GM12878 (cell line): ENCODE measurements around the gene SPTLC2. TPM values are rescaled to one million over a fixed set of nuclear protein-coding genes. Genes with fewer than 3 reads are reported as not detected.

Experiments
- ATAC-seq: fragments of 200-7000 bp; cut with Tn5 transposase; 3 replicates; pipeline ENCODE4 v1.9.1; 2020; ENCODE audit warnings: mild to moderate bottlenecking, moderate library complexity
- BruUV-seq: library from RNA; stranded (reverse); fragments of 400-500 nt; replicated peaks from 2 replicates; lab custom pipeline; 2021; lab: Mats Ljungman, UMichigan
- CTCF ChIA-PET: fragments of 300-600 bp; sonication (Branson Sonifier 250); formaldehyde crosslinking; extraction: SDS; loops from one replicate; lab custom pipeline; 2021; ENCODE audit warnings: inconsistent platforms; lab: Yijun Ruan, JAX
- POLR2A ChIA-PET: fragments of 350-600 bp; formaldehyde crosslinking; extraction: SDS; loops from one replicate; lab custom pipeline; 2021; ENCODE audit warnings: inconsistent platforms; lab: Charles Lee
- RAD21 ChIA-PET: fragments of 300-600 bp; sonication (Branson Sonifier 250); formaldehyde crosslinking; loops from one replicate; lab custom pipeline; 2023; ENCODE audit warnings: antibody characterized with exemption; ENCODE audit not compliant: unreplicated experiment; lab: Charles Lee
- SMC1A ChIA-PET: fragments of 300-600 bp; sonication (Branson Sonifier 250); formaldehyde crosslinking; loops from one replicate; lab custom pipeline; 2023; ENCODE audit not compliant: unreplicated experiment, uncharacterized antibody; lab: Charles Lee
- DNase-seq: peaks from one replicate; pipeline ENCODE4 v3.0.0-alpha.2; 2011; ENCODE audit warnings: low read depth, low spot score
- FAIRE-seq: peaks from 3 replicates; lab custom pipeline; 2011; peaks lifted over from hg19 to GRCh38; lab: Jason Lieb, UNC
- H2AFZ ChIP-seq: 2 replicates; pipeline ENCODE4 v1.6.0; 2011; ENCODE audit warnings: low read depth, low read length, control low read depth; ENCODE audit not compliant: control insufficient read depth
- H3K27ac ChIP-seq: 2 replicates; pipeline ENCODE4 v1.5.1; 2011; ENCODE audit warnings: control low read depth; ENCODE audit not compliant: control insufficient read depth, insufficient read depth
- H3K27me3 ChIP-seq, 2 experiments: replicated peaks in 1 of 2; 2 replicates each; pipeline versions ENCODE4 v1.6.0 to v1.6.1; 2011; ENCODE audit warnings: low read length in 1 of 2; ENCODE audit not compliant: control insufficient read depth in 2 of 2, insufficient read depth in 2 of 2
- H3K36me3 ChIP-seq, 2 experiments: 2 replicates each; pipeline ENCODE4 v1.5.1; 2011; ENCODE audit warnings: low read length in 1 of 2; ENCODE audit not compliant: control insufficient read depth in 2 of 2, insufficient read depth in 2 of 2
- H3K4me1 ChIP-seq: 2 replicates; pipeline ENCODE4 v1.6.1; 2011; ENCODE audit warnings: mild to moderate bottlenecking, low read length, moderate library complexity, mixed read lengths; ENCODE audit not compliant: control insufficient read depth, insufficient read depth
- H3K4me2 ChIP-seq: 2 replicates; pipeline ENCODE4 v1.6.0; 2011; ENCODE audit warnings: control low read depth; ENCODE audit not compliant: control insufficient read depth, insufficient read depth
- H3K4me3 ChIP-seq: fragments of 200-600 bp; sonication (generic); 2 replicates; pipeline ENCODE4 v1.5.1; 2016
- H3K79me2 ChIP-seq: 2 replicates; pipeline ENCODE4 v1.6.0; 2011; ENCODE audit warnings: low read length; ENCODE audit not compliant: control insufficient read depth, insufficient read depth
- H3K9ac ChIP-seq: 2 replicates; pipeline ENCODE4 v1.8.0; 2011; ENCODE audit warnings: low read length, control low read depth, mixed read lengths; ENCODE audit not compliant: control insufficient read depth, insufficient read depth
- H3K9me3 ChIP-seq: replicated peaks from 3 replicates; pipeline ENCODE4 v1.5.1; 2011; ENCODE audit warnings: mild to moderate bottlenecking, low read length; ENCODE audit not compliant: control insufficient read depth, insufficient read depth
- H4K20me1 ChIP-seq: 2 replicates; pipeline ENCODE4 v1.6.0; 2011; ENCODE audit not compliant: control insufficient read depth, insufficient read depth
- ATF3 ChIP-seq: IDR thresholded peaks from 2 replicates; pipeline ENCODE4 v1.6.1; 2011; ENCODE audit warnings: low read depth, mild to moderate bottlenecking, low read length, moderate library complexity, borderline replicate concordance; ENCODE audit errors: extremely low read depth
- NBN ChIP-seq: fragments of 450-650 bp; IDR thresholded peaks from 2 replicates; pipeline ENCODE4 v1.6.1; 2016
- NFIC ChIP-seq: IDR thresholded peaks from 2 replicates; pipeline ENCODE4 v1.6.1; 2012; ENCODE audit warnings: low read depth, mild to moderate bottlenecking, inconsistent platforms, low read length, moderate library complexity
- POLR2A ChIP-seq: IDR thresholded peaks from 2 replicates; pipeline ENCODE4 v1.6.1; 2011; ENCODE audit warnings: low read depth, mild to moderate bottlenecking, low read length
- POLR2AphosphoS5 ChIP-seq: IDR thresholded peaks from 2 replicates; pipeline ENCODE4 v1.6.1; 2011; ENCODE audit warnings: mild to moderate bottlenecking, low read length, inconsistent platforms
- SIN3A ChIP-seq: IDR thresholded peaks from 2 replicates; pipeline ENCODE4 v1.6.1; 2012; ENCODE audit warnings: low read depth, low read length, improper control_type of control experiment
- SMARCA5 ChIP-seq: fragments of 450-650 bp; IDR thresholded peaks from 2 replicates; pipeline ENCODE4 v1.6.1; 2017; ENCODE audit warnings: mild to moderate bottlenecking
- SP1 ChIP-seq: IDR thresholded peaks from one replicate; pipeline ENCODE4 v1.6.1; 2011; ENCODE audit warnings: low read depth, low read length
- TAF1 ChIP-seq: IDR thresholded peaks from 2 replicates; pipeline ENCODE4 v1.6.1; 2011; ENCODE audit warnings: mild to moderate bottlenecking, low read depth, low read length, borderline replicate concordance
- ZBED1 ChIP-seq: IDR thresholded peaks from 2 replicates; pipeline ENCODE4 v1.6.1; 2016; ENCODE audit warnings: borderline replicate concordance
- WGBS: methylation state at CpG from one replicate; pipeline ENCODE4 v1.1.6; 2016; ENCODE audit warnings: low lambda C conversion rate; ENCODE audit not compliant: insufficient replicate concordance, insufficient coverage; ENCODE audit errors: missing lambda C conversion rate; 5-methylcytosine and 5-hydroxymethylcytosine counted together
- in situ Hi-C: fragments of 300-500 bp; cut with MboI; formaldehyde crosslinking; loops from 9 replicates; pipeline ENCODE4 v1.14.3; 2018; ENCODE audit warnings: mixed read lengths
- intact Hi-C: fragments of 100-400 bp; cut with micrococcal nuclease; formaldehyde crosslinking; loops from one replicate; pipeline ENCODE4 v1.14.2; 2022; ENCODE audit not compliant: unreplicated experiment
- polyA plus RNA-seq, 11 experiments: library from polyadenylated mRNA; depleted of rRNA in 4 of 11; unstranded in 6 of 11; stranded (reverse) in 5 of 11; fragments of >200 nt; fragmentation: Nextera tagmentation in 4 of 11; fragmentation: Illumina TruSeq in 1 of 11; extraction: Ambion mirVana in 4 of 11; extraction: Trizol in 1 of 11; gene quantifications; 1 replicate in 1 of 11; 2 replicates in 10 of 11; pipeline versions ENCODE4 v1.2.1 to v1.2.3, GENCODE V29; 2011 to 2016; ENCODE audit warnings: inconsistent platforms in 2 of 11, missing spikeins in 2 of 11, low read depth in 1 of 11
- total RNA-seq, 4 experiments: library from RNA; depleted of rRNA in 3 of 4; stranded (reverse); fragments of >200 nt in 3 of 4; fragmentation: Illumina TruSeq in 1 of 4; extraction: Trizol in 1 of 4; gene quantifications; 2 replicates each; pipeline versions ENCODE4 v1.2.1 to v1.2.3, GENCODE V29; 2013 to 2021
- TF ChIP-seq, protein P1 (sequence below): fragments of 450-650 bp; conservative IDR thresholded peaks from 2 replicates; pipeline ENCODE4 v1.6.1; 2017; ENCODE audit warnings: mild to moderate bottlenecking, moderate library complexity
- TF ChIP-seq, protein P2 (sequence below): fragments of 450-650 bp; IDR thresholded peaks from 2 replicates; pipeline ENCODE4 v1.6.1; 2014; ENCODE audit warnings: mild to moderate bottlenecking

The SPTLC2 gene
- total and polyA plus RNA-seq, 10 of the 15 experiments (the other 5 are each of a cell fraction or from before 2014, with no cell fraction given): 6.9 to 35.1 (median 19.7) TPM

GRCh38 chr14:77502109-77502782, 114.2 kb downstream of the SPTLC2 start:
- no peak for TF ChIP-seq SP1
- TF ChIP-seq SIN3A: no peak
- TF ChIP-seq POLR2AphosphoS5: no peak
- TF ChIP-seq ZBED1: no peak
- TF ChIP-seq ATF3: no peak
- TF ChIP-seq, protein P1, sequence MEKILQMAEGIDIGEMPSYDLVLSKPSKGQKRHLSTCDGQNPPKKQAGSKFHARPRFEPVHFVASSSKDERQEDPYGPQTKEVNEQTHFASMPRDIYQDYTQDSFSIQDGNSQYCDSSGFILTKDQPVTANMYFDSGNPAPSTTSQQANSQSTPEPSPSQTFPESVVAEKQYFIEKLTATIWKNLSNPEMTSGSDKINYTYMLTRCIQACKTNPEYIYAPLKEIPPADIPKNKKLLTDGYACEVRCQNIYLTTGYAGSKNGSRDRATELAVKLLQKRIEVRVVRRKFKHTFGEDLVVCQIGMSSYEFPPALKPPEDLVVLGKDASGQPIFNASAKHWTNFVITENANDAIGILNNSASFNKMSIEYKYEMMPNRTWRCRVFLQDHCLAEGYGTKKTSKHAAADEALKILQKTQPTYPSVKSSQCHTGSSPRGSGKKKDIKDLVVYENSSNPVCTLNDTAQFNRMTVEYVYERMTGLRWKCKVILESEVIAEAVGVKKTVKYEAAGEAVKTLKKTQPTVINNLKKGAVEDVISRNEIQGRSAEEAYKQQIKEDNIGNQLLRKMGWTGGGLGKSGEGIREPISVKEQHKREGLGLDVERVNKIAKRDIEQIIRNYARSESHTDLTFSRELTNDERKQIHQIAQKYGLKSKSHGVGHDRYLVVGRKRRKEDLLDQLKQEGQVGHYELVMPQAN: no peak
- TF ChIP-seq NFIC: no peak
- TF ChIP-seq TAF1: no peak
- TF ChIP-seq, protein P2, sequence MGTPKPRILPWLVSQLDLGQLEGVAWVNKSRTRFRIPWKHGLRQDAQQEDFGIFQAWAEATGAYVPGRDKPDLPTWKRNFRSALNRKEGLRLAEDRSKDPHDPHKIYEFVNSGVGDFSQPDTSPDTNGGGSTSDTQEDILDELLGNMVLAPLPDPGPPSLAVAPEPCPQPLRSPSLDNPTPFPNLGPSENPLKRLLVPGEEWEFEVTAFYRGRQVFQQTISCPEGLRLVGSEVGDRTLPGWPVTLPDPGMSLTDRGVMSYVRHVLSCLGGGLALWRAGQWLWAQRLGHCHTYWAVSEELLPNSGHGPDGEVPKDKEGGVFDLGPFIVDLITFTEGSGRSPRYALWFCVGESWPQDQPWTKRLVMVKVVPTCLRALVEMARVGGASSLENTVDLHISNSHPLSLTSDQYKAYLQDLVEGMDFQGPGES: no peak
- no peak for TF ChIP-seq SMARCA5
- TF ChIP-seq NBN: no peak
- TF ChIP-seq POLR2A: no peak
- TF ChIP-seq, all 136 proteins: peak for 0
- Histone ChIP-seq H3K4me3 (no peak overlapping the region), H3K9me3 (no peaks in the 10 kb centered on the region; the same call in 2 of the 3 replicates), H3K27me3 (peaks cover 6 to 8% of the 10 kb centered on the region in 2 experiments; a peak in 3 of 4 replicates), H2AFZ (no peak overlapping the region), H3K9ac (no peak overlapping the region), H3K27ac (no peak overlapping the region), H3K79me2 (no peaks in the 10 kb centered on the region), H3K4me1 (peaks cover 11% of the 10 kb centered on the region), H3K36me3 (no peaks in the 10 kb centered on the region), H3K4me2 (no peak overlapping the region), H4K20me1 (no peaks in the 10 kb centered on the region)
- ChIA-PET CTCF (no interaction called here), RAD21 (no interaction called here), POLR2A (no interaction called here), SMC1A (no interaction called here)
- BruUV-seq: no TSS peak
- ATAC-seq: no peak
- FAIRE-seq: no peak
- no peak for DNase-seq
- intact Hi-C loops: no loop called here
- 85% methylated on average over 11 of the region's 11 CpGs for WGBS
- in situ Hi-C loops: no loop called here
